H1 (cell line): ENCODE measurements around the gene COPZ2. TPM values are rescaled to one million over a fixed set of nuclear protein-coding genes. Genes with fewer than 3 reads are reported as not detected.

Experiments
- CTCF ChIA-PET: fragments of 300-600 bp; sonication (Branson Sonifier 250); formaldehyde crosslinking; loops from one replicate; lab custom pipeline; 2021; ENCODE audit not compliant: partially characterized antibody; lab: Charles Lee
- POLR2A ChIA-PET: fragments of 300-600 bp; sonication (Branson Sonifier 250); formaldehyde crosslinking; loops from one replicate; lab custom pipeline; 2021; ENCODE audit warnings: inconsistent platforms; ENCODE audit not compliant: partially characterized antibody; lab: Charles Lee
- DNase-seq, 2 experiments: peaks; one replicate each; pipeline versions ENCODE4 v3.0.0 to v3.0.0-alpha.2; 2010 to 2022; ENCODE audit warnings: low spot score in 2 of 2, low read depth in 1 of 2, mixed read lengths in 1 of 2
- FAIRE-seq: peaks from 2 replicates; lab custom pipeline; 2011; peaks lifted over from hg19 to GRCh38; lab: Jason Lieb, UNC
- H2AFZ ChIP-seq: 2 replicates; pipeline ENCODE4 v1.8.1; 2012; ENCODE audit warnings: low read length, inconsistent platforms
- H2AK5ac ChIP-seq: 2 replicates; pipeline ENCODE4 v1.6.1; 2013; ENCODE audit warnings: low read depth, low read length
- H2BK120ac ChIP-seq: replicated peaks from 2 replicates; pipeline ENCODE3; 2013; ENCODE audit warnings: low read depth, low read length, inconsistent platforms
- H2BK12ac ChIP-seq: 2 replicates; pipeline ENCODE4 v1.6.1; 2013; ENCODE audit warnings: low read depth, low read length
- H2BK15ac ChIP-seq: 2 replicates; pipeline ENCODE4 v1.6.1; 2013; ENCODE audit warnings: low read length
- H2BK20ac ChIP-seq: 2 replicates; pipeline ENCODE4 v1.6.1; 2013; ENCODE audit warnings: low read length
- H2BK5ac ChIP-seq: 2 replicates; pipeline ENCODE4 v1.6.1; 2013; ENCODE audit warnings: low read depth, low read length
- H3K14ac ChIP-seq: 2 replicates; pipeline ENCODE4 v1.6.1; 2013; ENCODE audit warnings: inconsistent platforms; ENCODE audit not compliant: insufficient read length
- H3K18ac ChIP-seq: 2 replicates; pipeline ENCODE4 v1.6.1; 2013; ENCODE audit warnings: low read length; ENCODE audit errors: extremely low read depth
- H3K23ac ChIP-seq: 2 replicates; pipeline ENCODE4 v1.6.1; 2013; ENCODE audit warnings: inconsistent platforms; ENCODE audit not compliant: insufficient read length
- H3K23me2 ChIP-seq: 2 replicates; pipeline ENCODE4 v1.6.1; 2013; ENCODE audit warnings: low read depth, low read length
- H3K27ac ChIP-seq: 2 replicates; pipeline ENCODE4 v1.6.1; 2011; ENCODE audit warnings: low read depth, low read length, inconsistent platforms
- H3K27me3 ChIP-seq, 4 experiments: replicated peaks in 1 of 4; 1 replicate in 1 of 4; 2 replicates in 3 of 4; pipeline versions ENCODE4 v1.6.1 to v1.8.1; 2011 to 2013; ENCODE audit warnings: low read length in 3 of 4, mild to moderate bottlenecking in 3 of 4, inconsistent platforms in 2 of 4, mixed read lengths in 2 of 4, moderate library complexity in 1 of 4; ENCODE audit not compliant: control insufficient read depth in 3 of 4, insufficient read depth in 3 of 4; ENCODE audit errors: extremely low read depth in 1 of 4
- H3K36me3 ChIP-seq, 4 experiments: 2 replicates each; pipeline versions ENCODE4 v1.6.1 to v1.8.1; 2011 to 2013; ENCODE audit warnings: mild to moderate bottlenecking in 4 of 4, low read length in 3 of 4, moderate library complexity in 2 of 4, control low read depth in 1 of 4, inconsistent platforms in 1 of 4; ENCODE audit not compliant: insufficient read depth in 4 of 4, control insufficient read depth in 2 of 4
- H3K4ac ChIP-seq: replicated peaks from 2 replicates; pipeline ENCODE3; 2013; ENCODE audit warnings: low read length, low read depth, mixed read lengths, inconsistent platforms; ENCODE audit not compliant: insufficient read length
- H3K4me1 ChIP-seq, 4 experiments: replicated peaks in 1 of 4; 1 replicate in 1 of 4; 2 replicates in 3 of 4; pipeline versions ENCODE4 v1.6.1 to v1.8.1; 2011 to 2013; ENCODE audit warnings: low read length in 3 of 4, inconsistent platforms in 2 of 4, mixed read lengths in 1 of 4; ENCODE audit not compliant: insufficient read depth in 4 of 4, control insufficient read depth in 3 of 4
- H3K4me2 ChIP-seq, 2 experiments: 2 replicates each; pipeline versions ENCODE4 v1.6.1 to v1.8.1; 2011 to 2013; ENCODE audit warnings: low read depth in 2 of 2, low read length in 2 of 2, control low read depth in 1 of 2, inconsistent platforms in 1 of 2, mild to moderate bottlenecking in 1 of 2; ENCODE audit not compliant: insufficient read depth in 1 of 2
- H3K4me3 ChIP-seq, 4 experiments: fragments of 200-600, 300-600 bp in 1 of 4; sonication (generic), shearing (Covaris generic), sonication (Bioruptor Twin) in 1 of 4; 2 replicates each; pipeline versions ENCODE4 v1.5.1 to v1.8.1; 2011 to 2016; ENCODE audit warnings: low read length in 4 of 4, low read depth in 3 of 4, control low read depth in 2 of 4, inconsistent platforms in 2 of 4, mild to moderate bottlenecking in 2 of 4, mixed read lengths in 1 of 4, moderate library complexity in 1 of 4; ENCODE audit not compliant: insufficient read depth in 2 of 4; ENCODE audit errors: extremely low read depth in 1 of 4
- H3K56ac ChIP-seq: replicated peaks from 2 replicates; pipeline ENCODE3; 2013; ENCODE audit warnings: low read depth, mild to moderate bottlenecking, mixed read lengths, low read length, inconsistent platforms; ENCODE audit not compliant: insufficient read length
- H3K79me1 ChIP-seq: 2 replicates; pipeline ENCODE4 v1.6.1; 2013; ENCODE audit warnings: low read depth, low read length, control low read depth
- H3K79me2 ChIP-seq, 2 experiments: 2 replicates each; pipeline versions ENCODE4 v1.6.1 to v1.8.1; 2012 to 2013; ENCODE audit warnings: low read length in 2 of 2, mild to moderate bottlenecking in 2 of 2, inconsistent platforms in 1 of 2; ENCODE audit not compliant: insufficient read depth in 2 of 2, control insufficient read depth in 1 of 2
- H3K9ac ChIP-seq, 4 experiments: replicated peaks in 1 of 4; 1 replicate in 1 of 4; 2 replicates in 3 of 4; pipeline versions ENCODE4 v1.6.1 to v1.8.1; 2011 to 2013; ENCODE audit warnings: low read depth in 3 of 4, low read length in 3 of 4, control low read depth in 2 of 4, mild to moderate bottlenecking in 2 of 4, moderate library complexity in 2 of 4, inconsistent platforms in 1 of 4; ENCODE audit errors: extremely low read depth in 1 of 4
- H3K9me3 ChIP-seq, 2 experiments: 2 replicates each; pipeline versions ENCODE4 v1.6.1 to v1.8.1; 2012 to 2013; ENCODE audit warnings: mild to moderate bottlenecking in 2 of 2, moderate library complexity in 2 of 2, control low read depth in 1 of 2, inconsistent platforms in 1 of 2, low read depth in 1 of 2, low read length in 1 of 2, mixed read lengths in 1 of 2; ENCODE audit not compliant: insufficient read depth in 2 of 2
- H4K20me1 ChIP-seq, 2 experiments: replicated peaks in 1 of 2; 2 replicates each; pipeline versions ENCODE3 to v1.8.1; 2011 to 2013; ENCODE audit warnings: inconsistent platforms in 2 of 2, low read length in 2 of 2, mild to moderate bottlenecking in 1 of 2; ENCODE audit not compliant: insufficient read depth in 2 of 2, control insufficient read depth in 1 of 2
- H4K5ac ChIP-seq: 2 replicates; pipeline ENCODE4 v1.6.1; 2013; ENCODE audit warnings: low read length, low read depth, mixed read lengths, inconsistent platforms; ENCODE audit not compliant: insufficient read length
- H4K8ac ChIP-seq: 2 replicates; pipeline ENCODE4 v1.8.0; 2013; ENCODE audit warnings: mild to moderate bottlenecking, moderate library complexity, low read length, inconsistent platforms; ENCODE audit not compliant: insufficient read depth; ENCODE audit errors: extremely low read depth
- H4K91ac ChIP-seq: replicated peaks from 2 replicates; pipeline ENCODE3; 2013; ENCODE audit warnings: low read length, mixed read lengths, inconsistent platforms; ENCODE audit not compliant: insufficient read length
- EGR1 ChIP-seq: IDR thresholded peaks from 2 replicates; pipeline ENCODE4 v1.6.1; 2011; ENCODE audit warnings: low read depth, low read length, borderline replicate concordance
- MAFK ChIP-seq: IDR thresholded peaks from 2 replicates; pipeline ENCODE4 v1.6.1; 2012; ENCODE audit warnings: low read depth, mild to moderate bottlenecking, improper control_type of control experiment, low read length
- RNF2 ChIP-seq: fragments of 200-900, 300-1000 bp; sonication (generic); IDR thresholded peaks from 2 replicates; pipeline ENCODE4 v1.7.1; 2016; ENCODE audit warnings: borderline replicate concordance, low read depth, mild to moderate bottlenecking, antibody characterized with exemption, low read length; ENCODE audit not compliant: poor library complexity, severe bottlenecking; ENCODE audit errors: missing control alignments
- SIN3A ChIP-seq, 2 experiments: IDR thresholded peaks in 1 of 2; conservative IDR thresholded peaks in 1 of 2; 2 replicates each; pipeline ENCODE4 v1.6.1; 2011 to 2012; ENCODE audit warnings: low read length in 2 of 2, improper control_type of control experiment in 1 of 2, low read depth in 1 of 2, mild to moderate bottlenecking in 1 of 2
- USF2 ChIP-seq: IDR thresholded peaks from 2 replicates; pipeline ENCODE4 v1.6.1; 2011; ENCODE audit warnings: low read length, improper control_type of control experiment
- WGBS, 2 experiments: shearing (Covaris generic) in 1 of 2; methylation state at CpG; one replicate each; pipeline versions ENCODE4 v1.1.6 to v1.1.7; 2013 to 2015; ENCODE audit warnings: low lambda C conversion rate in 2 of 2, mixed read lengths in 2 of 2, inconsistent platforms in 1 of 2, low coverage in 1 of 2, missing lambda C conversion rate in 1 of 2; ENCODE audit not compliant: insufficient replicate concordance in 2 of 2, insufficient coverage in 1 of 2, insufficient read length in 1 of 2; ENCODE audit errors: extremely low coverage in 1 of 2, missing lambda C conversion rate in 1 of 2; 5-methylcytosine and 5-hydroxymethylcytosine counted together
- polyA plus RNA-seq, 7 experiments: library from polyadenylated mRNA; depleted of rRNA in 3 of 7; stranded (reverse) in 5 of 7; unstranded in 2 of 7; fragments of >200 nt in 5 of 7; fragments of 200-250 nt in 2 of 7; gene quantifications; 1 replicate in 5 of 7; 2 replicates in 1 of 7; 4 replicates in 1 of 7; pipeline versions ENCODE4 v1.2.1 to v1.2.3, GENCODE V29; 2011 to 2013; ENCODE audit warnings: missing spikeins in 2 of 7, mixed read lengths in 2 of 7
- total RNA-seq: library from RNA; stranded (reverse); fragmentation: NEBNext Ultra II Directional; extraction: Animal tissue kit (Norgen Biotek cat#: 25700); gene quantifications from 2 replicates; pipeline ENCODE4 v1.2.1, GENCODE V29; 2021

The COPZ2 gene
- total and polyA plus RNA-seq, 2 of the 8 experiments (the other 6 are each of a cell fraction or from before 2014, with no cell fraction given): 0.24 TPM; not detected in 1

- Histone ChIP-seq H3K4ac (no peak overlapping the region), H3K14ac (no peak overlapping the region), H2BK15ac (peak overlapping the region; percentile 36; the same call in 1 of the 2 replicates), H2BK12ac (no peak overlapping the region), H2BK20ac (no peak overlapping the region), H3K9me3 (no peaks in the 10 kb centered on the region), H2AK5ac (no peak overlapping the region), H3K27me3 (peaks cover 4 to 10% (median 6%) of the 10 kb centered on the region in 4 experiments), H4K20me1 (peaks cover 0 to 3% of the 10 kb centered on the region in 2 experiments), H4K91ac (no peak overlapping the region), H4K8ac (no peak overlapping the region), H3K9ac (no peak overlapping the region), H2BK5ac (no peak overlapping the region), H2AFZ (no peak overlapping the region), H3K79me1 (no peaks in the 10 kb centered on the region), H3K27ac (no peak overlapping the region), H3K56ac (no peak overlapping the region), H3K23ac (no peak overlapping the region), H3K79me2 (peaks cover 0 to 12% of the 10 kb centered on the region in 2 experiments; a peak in 2 of 4 replicates), H3K23me2 (peaks cover 5% of the 10 kb centered on the region; the same call in 1 of the 2 replicates), H4K5ac (no peak overlapping the region), H3K4me3 (no peak overlapping the region), H3K36me3 (no peaks in the 10 kb centered on the region), H2BK120ac (no peak overlapping the region), H3K4me1 (peaks cover 0 to 5% (median under 1%) of the 10 kb centered on the region in 4 experiments; a peak in 3 of 7 replicates), H3K18ac (no peak overlapping the region), H3K4me2 (no peak overlapping the region)
- CTCF ChIA-PET: interaction anchor here (0.5 to 10.5 kb wide), 15 partner anchors 8 to 703 kb away, joined by 3 to 111 read pairs (median 5); partner anchors contain the start of gene SNX11
- 76% methylated on average over 2 of the region's 2 CpGs; no CpG with 5 or more reads in 1 of the 2 experiments for WGBS, 2 experiments
- FAIRE-seq: no peak
- no peak for DNase-seq
- TF ChIP-seq EGR1 (no peak), RNF2 (no peak), SIN3A (conservative IDR thresholded peaks at IDR 0.05 in 1 of 2, IDR thresholded peaks at IDR 0.05 in 1 of 2; ENCODE audit: low read depth in 1 of 2, low read length in 2 of 2) (no peak), USF2 (no peak), MAFK (no peak)
- POLR2A ChIA-PET: interaction anchor here (0.6 to 41.8 kb wide), 5 partner anchors 6 to 124 kb away, joined by 3 to 1227 read pairs (median 6); partner anchors contain the start of genes COPZ2 and NFE2L1
Observed at GRCh38 chr17:48043176-48043575, 5.6 kb upstream of the COPZ2 start.
